GM21825 (cell line): Measurements from ENCODE around the gene JARID2.

Experiments used
- ATAC-seq: cut with Tn5 transposase; IDR thresholded peaks from one replicate; pipeline ENCODE4 v1.9.1; 2021; ENCODE audit warnings: mild to moderate bottlenecking, moderate library complexity; ENCODE audit not compliant: unreplicated experiment

JARID2 gene

GRCh38 chr6:15368186-15368585 lies 122.3 kb downstream of the JARID2 start:
- no peak for ATAC-seq

- no peak for ATAC-seq
Observed at GRCh38 chr6:15368873-15369272, 123.0 kb downstream of the JARID2 start.

GRCh38 chr6:15369838-15370237 lies 124.0 kb downstream of the JARID2 start:
- no peak for ATAC-seq

- no peak for ATAC-seq
Observed at GRCh38 chr6:15370733-15371671, 125.1 kb downstream of the JARID2 start.

GRCh38 chr6:15372932-15373331 lies 127.1 kb downstream of the JARID2 start:
- ATAC-seq, result no peak

GRCh38 chr6:15374119-15374518 lies 128.2 kb downstream of the JARID2 start:
- no peak for ATAC-seq

GRCh38 chr6:15375018-15375417 lies 129.1 kb downstream of the JARID2 start:
- ATAC-seq, result no peak

- ATAC-seq, result no peak
Observed at GRCh38 chr6:15375638-15376290, 129.9 kb downstream of the JARID2 start.

GRCh38 chr6:15376900-15377487 lies 131.1 kb downstream of the JARID2 start:
- no peak for ATAC-seq

- no peak for ATAC-seq
Observed at GRCh38 chr6:15378272-15378671, 132.4 kb downstream of the JARID2 start.

- ATAC-seq, result no peak
Observed at GRCh38 chr6:15378866-15379265, 133.0 kb downstream of the JARID2 start.

- no peak for ATAC-seq
Observed at GRCh38 chr6:15380351-15380750, 134.5 kb downstream of the JARID2 start.

- ATAC-seq, result no peak
Observed at GRCh38 chr6:15382089-15382488, 136.2 kb downstream of the JARID2 start.

- no peak for ATAC-seq
Observed at GRCh38 chr6:15382712-15383111, 136.8 kb downstream of the JARID2 start.

GRCh38 chr6:15384901-15385300 lies 139.0 kb downstream of the JARID2 start:
- no peak for ATAC-seq

- no peak for ATAC-seq
Observed at GRCh38 chr6:15385521-15385920, 139.7 kb downstream of the JARID2 start.

GRCh38 chr6:15386110-15386755 lies 140.4 kb downstream of the JARID2 start:
- ATAC-seq, result no peak

- ATAC-seq, result no peak
Observed at GRCh38 chr6:15386756-15387112, 140.9 kb downstream of the JARID2 start.

GRCh38 chr6:15387118-15387517 lies 141.2 kb downstream of the JARID2 start:
- ATAC-seq, result no peak

- no peak for ATAC-seq
Observed at GRCh38 chr6:15389084-15389764, 143.4 kb downstream of the JARID2 start.
